ENCODE measurements around the gene MCL1. TPM values are rescaled to one million over a fixed set of nuclear protein-coding genes. Genes with fewer than 3 reads are reported as not detected.

The MCL1 gene
- total RNA-seq, 2 donors from 2014 or later, result 211 to 223 TPM

DNA sequence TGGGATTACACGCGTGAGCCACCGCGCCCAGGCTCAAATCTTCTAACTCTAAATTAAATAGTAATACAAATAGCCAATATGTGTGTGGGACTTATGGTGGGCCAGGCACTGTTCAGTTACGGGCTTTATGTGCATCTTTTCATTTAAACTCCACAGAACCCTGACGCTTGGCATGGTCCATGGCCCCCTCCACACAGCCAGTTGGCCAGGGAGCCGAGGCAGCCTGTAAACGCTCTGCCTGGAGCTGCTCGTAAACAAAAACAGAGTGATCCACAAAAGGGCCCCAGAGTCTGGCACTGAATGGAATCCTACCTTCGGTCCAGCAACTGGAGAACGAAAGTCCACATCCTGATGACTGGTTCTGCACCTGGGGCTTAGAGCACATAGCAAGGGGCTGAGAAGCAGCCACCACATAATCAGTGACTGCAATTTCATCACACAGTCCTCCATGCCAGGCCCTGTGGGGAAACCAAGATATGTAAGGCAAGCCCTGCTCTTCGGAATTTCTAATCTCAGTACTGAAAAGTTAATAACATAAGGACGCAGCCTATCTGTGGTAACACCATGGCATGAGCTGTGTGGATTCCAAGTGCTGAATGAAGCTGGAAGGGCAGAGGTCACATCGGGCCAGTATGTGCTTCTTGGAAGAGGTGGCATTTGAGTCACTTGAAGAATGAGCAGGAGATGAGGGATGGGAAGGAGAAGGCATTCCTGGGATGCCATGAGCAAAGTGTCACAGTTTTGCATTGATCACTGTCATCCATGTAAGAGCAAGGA, 43.7 kb downstream of the MCL1 start:
- ATAC-seq, result no peak
- TF ChIP-seq POLR2A (IDR thresholded peaks at IDR 0.05), result no peak
- TF ChIP-seq, protein P1, sequence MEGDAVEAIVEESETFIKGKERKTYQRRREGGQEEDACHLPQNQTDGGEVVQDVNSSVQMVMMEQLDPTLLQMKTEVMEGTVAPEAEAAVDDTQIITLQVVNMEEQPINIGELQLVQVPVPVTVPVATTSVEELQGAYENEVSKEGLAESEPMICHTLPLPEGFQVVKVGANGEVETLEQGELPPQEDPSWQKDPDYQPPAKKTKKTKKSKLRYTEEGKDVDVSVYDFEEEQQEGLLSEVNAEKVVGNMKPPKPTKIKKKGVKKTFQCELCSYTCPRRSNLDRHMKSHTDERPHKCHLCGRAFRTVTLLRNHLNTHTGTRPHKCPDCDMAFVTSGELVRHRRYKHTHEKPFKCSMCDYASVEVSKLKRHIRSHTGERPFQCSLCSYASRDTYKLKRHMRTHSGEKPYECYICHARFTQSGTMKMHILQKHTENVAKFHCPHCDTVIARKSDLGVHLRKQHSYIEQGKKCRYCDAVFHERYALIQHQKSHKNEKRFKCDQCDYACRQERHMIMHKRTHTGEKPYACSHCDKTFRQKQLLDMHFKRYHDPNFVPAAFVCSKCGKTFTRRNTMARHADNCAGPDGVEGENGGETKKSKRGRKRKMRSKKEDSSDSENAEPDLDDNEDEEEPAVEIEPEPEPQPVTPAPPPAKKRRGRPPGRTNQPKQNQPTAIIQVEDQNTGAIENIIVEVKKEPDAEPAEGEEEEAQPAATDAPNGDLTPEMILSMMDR (IDR thresholded peaks at IDR 0.05), result no peak
- WGBS, 2 donors, result 85 to 87% methylated on average over 14 of the region's 14 CpGs
- peaks cover 25% of the 10 kb centered on the region for H3K4me1 ChIP-seq
- H3K27ac ChIP-seq, result no peak overlapping the region
- H3K27me3 ChIP-seq, result no peaks in the 10 kb centered on the region
- H3K4me3 ChIP-seq, result no peak overlapping the region
- H3K36me3 ChIP-seq (replicated peaks in 1 of 2; ENCODE audit: insufficient read depth in 1 of 2, low read depth in 2 of 2), result no peaks in the 10 kb centered on the region
- no peaks in the 10 kb centered on the region for H3K9me3 ChIP-seq
- DNase-seq, result no peak
- intact Hi-C loops (cut with DNase I), result no loop called here

DNA sequence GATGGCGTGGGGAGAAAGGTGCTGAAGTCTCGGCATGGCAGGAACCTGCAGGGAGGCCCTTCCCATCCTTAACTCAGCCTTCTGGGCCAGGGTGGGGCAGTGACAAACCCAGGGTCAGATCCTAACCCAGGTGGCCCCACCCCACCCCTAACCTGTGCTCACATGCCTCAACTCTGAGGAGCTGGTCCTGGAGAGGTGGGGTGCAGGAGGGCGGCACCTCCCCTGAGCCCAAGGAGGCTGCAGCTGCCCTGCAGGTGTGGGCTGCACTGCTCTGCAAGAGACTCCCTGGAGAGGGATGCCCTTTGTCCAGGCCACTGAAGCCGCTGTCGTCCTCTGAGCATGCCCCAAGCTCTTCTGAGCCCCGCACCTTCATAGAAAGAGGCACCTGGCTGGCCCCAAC, 45.4 kb downstream of the MCL1 start:
- no peaks in the 10 kb centered on the region for H3K9me3 ChIP-seq
- no peaks in the 10 kb centered on the region for H3K36me3 ChIP-seq (replicated peaks in 1 of 2; ENCODE audit: insufficient read depth in 1 of 2, low read depth in 2 of 2)
- DNase-seq (no peak), ATAC-seq (no peak)
- no peak overlapping the region for H3K4me3 ChIP-seq
- H3K27ac ChIP-seq, result peak overlapping the region in 1 of 4 donors; percentile 85
- WGBS, 2 donors, result 81 to 82% methylated on average over 4 to 6 of the region's 6 CpGs
- H3K27me3 ChIP-seq, result no peaks in the 10 kb centered on the region
- TF ChIP-seq, protein P1 (IDR thresholded peaks at IDR 0.05), result no peak
- no peak for TF ChIP-seq POLR2A (IDR thresholded peaks at IDR 0.05)
- intact Hi-C loops (cut with DNase I), result loop anchor here (5.0 kb wide), 1 partner anchor 62 kb away; no protein-coding TSS in a partner anchor
- H3K4me1 ChIP-seq, result peaks cover 33% of the 10 kb centered on the region

DNA sequence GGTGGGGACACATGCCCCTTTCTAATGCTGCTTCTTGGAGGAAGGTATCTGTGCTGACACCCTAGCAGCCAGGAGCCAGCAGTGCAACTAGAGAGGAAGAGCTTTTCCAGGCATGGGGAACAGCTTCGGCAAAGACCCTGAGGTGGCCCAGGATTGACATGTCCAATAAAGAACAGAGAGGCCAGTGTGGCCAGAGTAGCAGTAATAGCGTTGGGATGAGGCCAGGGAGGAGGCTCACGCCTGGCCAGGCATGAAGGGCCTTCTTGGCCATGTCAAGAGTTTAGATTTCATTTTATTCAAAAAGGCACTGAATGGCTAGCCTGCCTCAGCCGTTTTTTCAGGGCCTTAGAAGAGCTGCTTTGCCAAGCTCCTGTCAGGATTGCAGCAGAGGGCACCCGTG, 46.5 kb downstream of the MCL1 start:
- no peak for ATAC-seq
- Histone ChIP-seq H3K9me3 (no peaks in the 10 kb centered on the region), H3K36me3 (replicated peaks in 1 of 2; ENCODE audit: insufficient read depth in 1 of 2, low read depth in 2 of 2) (no peaks in the 10 kb centered on the region), H3K4me3 (no peak overlapping the region), H3K4me1 (peaks cover 38% of the 10 kb centered on the region), H3K27me3 (no peaks in the 10 kb centered on the region), H3K27ac (peak overlapping the region; percentile 62 to 85 (median 83))
- DNase-seq, result no peak
- 16 to 23% methylated on average over 4 to 5 of the region's 5 CpGs for WGBS, 2 donors
- no peak for TF ChIP-seq POLR2A (IDR thresholded peaks at IDR 0.05)
- TF ChIP-seq, protein P1 (IDR thresholded peaks at IDR 0.05), result no peak
- intact Hi-C loops (cut with DNase I), result loop anchor here (5.0 kb wide), 1 partner anchor 61 kb away; no protein-coding TSS in a partner anchor

DNA sequence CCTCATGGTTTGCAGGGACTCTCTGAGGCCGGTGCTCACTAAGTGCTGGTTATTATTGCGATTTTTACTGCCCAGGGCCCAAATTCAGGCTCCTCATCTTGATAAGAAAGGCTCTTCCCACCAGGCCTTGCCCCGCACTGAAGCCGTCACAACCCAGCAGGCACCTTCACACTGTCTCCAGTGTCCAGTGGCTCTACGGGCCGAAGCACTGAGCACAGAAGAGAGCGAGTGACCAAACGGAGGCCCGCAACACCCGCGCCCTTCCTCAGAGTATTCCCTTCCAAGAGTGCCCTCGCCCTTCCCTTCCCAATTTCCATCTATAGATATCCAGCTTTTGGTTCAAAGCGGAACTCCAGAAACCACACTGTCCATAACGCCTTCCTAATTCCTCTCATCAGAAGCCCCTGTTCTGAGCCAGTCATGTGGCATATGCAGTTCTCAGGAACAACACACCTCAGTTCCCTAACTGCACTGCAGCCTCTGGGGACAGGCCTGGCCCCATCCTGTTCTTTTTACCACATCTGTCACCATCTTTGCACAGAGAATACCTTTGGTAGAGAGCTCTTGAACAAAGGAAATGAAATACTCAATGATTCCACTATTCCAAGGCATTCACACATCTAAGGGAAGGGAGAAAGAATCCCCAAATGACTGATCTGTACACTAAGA, 48.8 kb downstream of the MCL1 start:
- no peak overlapping the region for H3K4me3 ChIP-seq
- peak overlapping the region in 1 of 4 donors; percentile 85 for H3K27ac ChIP-seq
- H3K27me3 ChIP-seq, result no peaks in the 10 kb centered on the region
- ATAC-seq, result no peak
- TF ChIP-seq POLR2A (IDR thresholded peaks at IDR 0.05), result no peak
- 95% methylated on average over 14 of the region's 14 CpGs for WGBS, 2 donors
- no peaks in the 10 kb centered on the region for H3K9me3 ChIP-seq
- H3K36me3 ChIP-seq (replicated peaks in 1 of 2; ENCODE audit: insufficient read depth in 1 of 2, low read depth in 2 of 2), result no peaks in the 10 kb centered on the region
- H3K4me1 ChIP-seq, result peaks cover 38% of the 10 kb centered on the region
- intact Hi-C loops (cut with DNase I), result loop anchor here (5.0 kb wide), 1 partner anchor 58 kb away; no protein-coding TSS in a partner anchor
- no peak for DNase-seq

DNA sequence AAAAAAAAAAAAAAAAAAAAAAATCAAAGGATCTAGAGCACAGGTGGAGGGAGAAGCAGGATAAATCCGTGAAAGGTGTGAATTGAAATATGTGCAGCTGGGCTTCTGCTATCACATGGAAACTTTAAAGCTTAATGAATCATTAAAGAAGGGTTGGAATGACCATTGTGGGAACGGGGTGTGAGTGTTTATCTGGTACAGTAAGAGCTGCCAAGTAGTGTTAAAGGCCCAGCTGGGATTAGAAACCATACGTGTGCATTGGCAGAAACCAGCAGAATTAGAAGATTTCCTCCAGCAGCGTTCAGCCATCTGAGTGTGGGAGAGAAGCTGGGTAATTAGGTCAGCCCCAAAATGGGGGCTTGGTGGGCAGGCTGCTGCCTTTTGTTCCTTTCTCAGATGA, 50.4 kb downstream of the MCL1 start:
- H3K9me3 ChIP-seq, result no peaks in the 10 kb centered on the region
- H3K36me3 ChIP-seq (replicated peaks in 1 of 2; ENCODE audit: insufficient read depth in 1 of 2, low read depth in 2 of 2), result no peaks in the 10 kb centered on the region
- 6 to 12% methylated on average over 4 of the region's 4 CpGs for WGBS, 2 donors
- intact Hi-C loops (cut with DNase I), result no loop called here
- ATAC-seq (peak; percentile 41), DNase-seq (peak in 3 of 4 donors; percentile 50 to 73 (median 62))
- TF ChIP-seq POLR2A (IDR thresholded peaks at IDR 0.05), result no peak
- TF ChIP-seq, protein P1 (IDR thresholded peaks at IDR 0.05), result no peak
- peaks cover 38% of the 10 kb centered on the region for H3K4me1 ChIP-seq
- peak overlapping the region; percentile 65 to 83 (median 74) for H3K27ac ChIP-seq
- no peak overlapping the region for H3K4me3 ChIP-seq
- H3K27me3 ChIP-seq, result no peaks in the 10 kb centered on the region

Measured in body of pancreas (tissue), 4 donors.